ENCODE data around the gene DENND6A.

GRCh38 chr3:57689367-57690053, 3.4 kb downstream of the DENND6A start:
- no peak for TF ChIP-seq CTCF (IDR thresholded peaks at IDR 0.05)
- TF ChIP-seq POLR2A (IDR thresholded peaks at IDR 0.05): no peak

All from heart left ventricle (tissue), 13 donors.